HCT116 (cell line): ENCODE results near the gene PRSS21. TPM values are rescaled to one million over a fixed set of nuclear protein-coding genes. Genes with fewer than 3 reads are reported as not detected.

Experiments used
- ATAC-seq: fragments of 200-7000 bp; cut with Tn5 transposase; 2 replicates; pipeline ENCODE4 v1.9.1; 2020; ENCODE audit warnings: mild to moderate bottlenecking, moderate library complexity
- BruUV-seq: library from RNA; stranded (reverse); fragments of 400-500 nt; replicated peaks from 2 replicates; lab custom pipeline; 2021; lab: Mats Ljungman, UMichigan
- CTCF ChIA-PET: fragments of 300-600 bp; sonication (Branson Sonifier 250); formaldehyde crosslinking; loops from one replicate; lab custom pipeline; 2021; ENCODE audit warnings: antibody characterized with exemption; lab: Charles Lee
- POLR2A ChIA-PET: fragments of 300-600, 350-600 bp; sonication (Branson Sonifier 250); formaldehyde crosslinking; loops from one replicate; lab custom pipeline; 2021; ENCODE audit warnings: antibody characterized with exemption; lab: Charles Lee
- RAD21 ChIA-PET, 2 experiments: fragments of 300-600 bp; sonication (Branson Sonifier 250); formaldehyde crosslinking; loops; one replicate each; lab custom pipeline; 2023; ENCODE audit warnings: low total read pairs in 2 of 2; ENCODE audit not compliant: uncharacterized antibody in 2 of 2, unreplicated experiment in 2 of 2, low non-redundant PET in 1 of 2; lab: Charles Lee
- DNase-seq: peaks from one replicate; pipeline ENCODE4 v3.0.0-alpha.2; 2010; ENCODE audit warnings: low read depth, low spot score
- H2AFZ ChIP-seq: fragments of 200-600 bp; shearing (Covaris generic), sonication (generic); 2 replicates; pipeline ENCODE4 v1.6.1; 2017; ENCODE audit warnings: low read depth, mixed run types, mixed read lengths, antibody characterized with exemption, low read length; ENCODE audit not compliant: poor library complexity, severe bottlenecking
- H3K27ac ChIP-seq: 2 replicates; pipeline ENCODE4 v1.5.1; 2012; ENCODE audit warnings: low read depth, low read length
- H3K27me3 ChIP-seq: fragments of 200-600 bp; sonication (generic); 2 replicates; pipeline ENCODE4 v1.6.1; 2016; ENCODE audit warnings: mixed run types, low read length, mixed read lengths; ENCODE audit not compliant: insufficient read depth
- H3K36me3 ChIP-seq, 2 experiments: fragments of 200-500 bp in 1 of 2; fragments of 200-600 bp in 1 of 2; sonication (Bioruptor generic) in 1 of 2; sonication (generic) in 1 of 2; 2 replicates each; pipeline versions ENCODE4 v1.5.1 to v1.6.1; 2014 to 2016; ENCODE audit warnings: low read length in 2 of 2, inconsistent platforms in 1 of 2, mixed read lengths in 1 of 2, mixed run types in 1 of 2; ENCODE audit not compliant: insufficient read depth in 2 of 2, control insufficient read depth in 1 of 2
- H3K4me1 ChIP-seq, 2 experiments: fragments of 200-600 bp in 1 of 2; sonication (generic) in 1 of 2; 2 replicates each; pipeline versions ENCODE4 v1.5.1 to v1.6.1; 2012 to 2017; ENCODE audit warnings: low read length in 2 of 2, inconsistent platforms in 1 of 2, mild to moderate bottlenecking in 1 of 2, mixed read lengths in 1 of 2, mixed run types in 1 of 2, moderate library complexity in 1 of 2; ENCODE audit not compliant: insufficient read depth in 2 of 2, control insufficient read depth in 1 of 2
- H3K4me2 ChIP-seq: fragments of 200-600 bp; sonication (generic); 2 replicates; pipeline ENCODE4 v1.6.1; 2017; ENCODE audit warnings: mixed run types, low read length, mixed read lengths
- H3K4me3 ChIP-seq, 2 experiments: fragments of 200-600 bp in 1 of 2; sonication (generic) in 1 of 2; replicated peaks in 1 of 2; 2 replicates each; pipeline ENCODE4 v1.5.1; 2011 to 2016; ENCODE audit warnings: low read length in 2 of 2, control low read depth in 1 of 2, low read depth in 1 of 2, mild to moderate bottlenecking in 1 of 2, mixed read lengths in 1 of 2, mixed run types in 1 of 2
- H3K79me2 ChIP-seq: fragments of 200-600 bp; sonication (generic); 2 replicates; pipeline ENCODE4 v1.6.1; 2017; ENCODE audit warnings: mild to moderate bottlenecking, mixed run types, low read length, moderate library complexity, mixed read lengths; ENCODE audit not compliant: insufficient read depth
- H3K9ac ChIP-seq: fragments of 200-600 bp; sonication (generic); 2 replicates; pipeline ENCODE4 v1.6.1; 2016; ENCODE audit warnings: low read length, mixed read lengths
- H3K9me2 ChIP-seq: fragments of 200-600 bp; sonication (generic), shearing (Covaris generic); 2 replicates; pipeline ENCODE4 v1.6.1; 2017; ENCODE audit warnings: mixed run types, mild to moderate bottlenecking, moderate library complexity; ENCODE audit not compliant: insufficient read depth
- H3K9me3 ChIP-seq, 2 experiments: fragments of 200-500 bp in 1 of 2; fragments of 200-600 bp in 1 of 2; sonication (Bioruptor generic) in 1 of 2; sonication (generic) in 1 of 2; 2 replicates each; pipeline ENCODE4 v1.6.1; 2014 to 2017; ENCODE audit warnings: low read length in 2 of 2, mixed read lengths in 2 of 2, inconsistent platforms in 1 of 2, low read depth in 1 of 2, mild to moderate bottlenecking in 1 of 2, mixed run types in 1 of 2, moderate library complexity in 1 of 2; ENCODE audit not compliant: control insufficient read depth in 1 of 2, insufficient read depth in 1 of 2
- H4K20me1 ChIP-seq: fragments of 200-600 bp; sonication (generic), shearing (Covaris generic); 2 replicates; pipeline ENCODE4 v1.6.1; 2017; ENCODE audit warnings: mixed run types, mild to moderate bottlenecking, moderate library complexity; ENCODE audit not compliant: insufficient read depth
- CBX3 ChIP-seq: IDR thresholded peaks from 2 replicates; pipeline ENCODE4 v1.6.1; 2012; ENCODE audit warnings: low read depth
- CEBPB ChIP-seq: IDR thresholded peaks from 2 replicates; pipeline ENCODE4 v1.6.1; 2012; ENCODE audit warnings: low read depth
- FOSL1 ChIP-seq: IDR thresholded peaks from 2 replicates; pipeline ENCODE4 v1.6.1; 2012; ENCODE audit warnings: low read depth
- POLR2A ChIP-seq: IDR thresholded peaks from 2 replicates; pipeline ENCODE4 v1.7.0; 2011; ENCODE audit warnings: borderline replicate concordance; ENCODE audit not compliant: insufficient read depth, insufficient read length; ENCODE audit errors: extremely low read depth
- YY1 ChIP-seq: IDR thresholded peaks from 2 replicates; pipeline ENCODE4 v1.6.1; 2011; ENCODE audit warnings: low read length, low read depth, moderate library complexity, mild to moderate bottlenecking; ENCODE audit not compliant: insufficient replicate concordance; ENCODE audit errors: extremely low read depth
- ZFX ChIP-seq: fragments of 450-650 bp; IDR thresholded peaks from 2 replicates; pipeline ENCODE4 v1.6.1; 2017
- intact Hi-C: fragments of 100-400 bp; cut with micrococcal nuclease; formaldehyde crosslinking; loops from 2 replicates; pipeline ENCODE4 v1.10.0; 2022
- total RNA-seq: library from RNA; stranded (reverse); gene quantifications from one replicate; pipeline ENCODE4 v1.2.1, GENCODE V29; 2021; ENCODE audit not compliant: unreplicated experiment
- TF ChIP-seq, protein P1 (sequence below), 3 experiments: fragments of 200-600 bp in 1 of 3; sonication (generic) in 1 of 3; IDR thresholded peaks in 2 of 3; conservative IDR thresholded peaks in 1 of 3; 2 replicates each; pipeline ENCODE4 v1.5.1; 2012 to 2017; ENCODE audit warnings: low read depth in 2 of 3, low read length in 2 of 3, antibody characterized with exemption in 1 of 3, borderline replicate concordance in 1 of 3, control low read depth in 1 of 3, mild to moderate bottlenecking in 1 of 3, mixed read lengths in 1 of 3, mixed run types in 1 of 3, moderate library complexity in 1 of 3; ENCODE audit not compliant: insufficient read depth in 1 of 3

PRSS21 gene
- total RNA-seq, 1 experiment from 2014 or later: 0.39 TPM

DNA sequence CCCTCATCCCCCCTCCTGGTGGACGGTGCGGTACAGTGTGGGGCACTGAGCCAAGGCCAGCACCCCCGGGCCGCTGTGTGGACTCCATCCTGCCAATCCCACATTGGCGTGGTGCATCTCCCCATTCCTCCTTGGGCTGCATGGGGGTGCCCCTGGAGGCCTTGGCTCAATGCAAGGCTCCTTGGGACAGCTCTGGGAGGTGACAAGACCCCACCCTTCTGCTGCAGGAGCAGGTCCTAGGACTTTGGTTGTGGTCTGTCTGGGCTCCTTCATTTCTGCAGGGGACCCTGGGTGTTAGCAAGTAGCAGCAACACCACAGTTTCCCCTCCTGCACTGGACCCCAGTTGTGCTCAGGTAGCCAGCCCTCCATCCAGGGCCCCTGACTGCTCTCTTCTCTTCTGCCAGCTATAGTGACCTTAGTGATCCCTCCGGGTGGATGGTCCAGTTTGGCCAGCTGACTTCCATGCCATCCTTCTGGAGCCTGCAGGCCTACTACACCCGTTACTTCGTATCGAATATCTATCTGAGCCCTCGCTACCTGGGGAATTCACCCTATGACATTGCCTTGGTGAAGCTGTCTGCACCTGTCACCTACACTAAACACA is 1.3 kb downstream of the PRSS21 start:
- no TSS peak for BruUV-seq
- intact Hi-C loops: no loop called here
- Histone ChIP-seq H3K4me3 (no peak overlapping the region), H3K27ac (no peak overlapping the region), H3K27me3 (no peaks in the 10 kb centered on the region), H3K79me2 (no peaks in the 10 kb centered on the region), H2AFZ (no peak overlapping the region), H3K4me2 (no peak overlapping the region), H3K4me1 (no peaks in the 10 kb centered on the region), H3K9me2 (no peaks in the 10 kb centered on the region), H3K9ac (no peak overlapping the region), H3K9me3 (no peaks in the 10 kb centered on the region), H4K20me1 (no peaks in the 10 kb centered on the region), H3K36me3 (no peaks in the 10 kb centered on the region)
- TF ChIP-seq, protein P1, sequence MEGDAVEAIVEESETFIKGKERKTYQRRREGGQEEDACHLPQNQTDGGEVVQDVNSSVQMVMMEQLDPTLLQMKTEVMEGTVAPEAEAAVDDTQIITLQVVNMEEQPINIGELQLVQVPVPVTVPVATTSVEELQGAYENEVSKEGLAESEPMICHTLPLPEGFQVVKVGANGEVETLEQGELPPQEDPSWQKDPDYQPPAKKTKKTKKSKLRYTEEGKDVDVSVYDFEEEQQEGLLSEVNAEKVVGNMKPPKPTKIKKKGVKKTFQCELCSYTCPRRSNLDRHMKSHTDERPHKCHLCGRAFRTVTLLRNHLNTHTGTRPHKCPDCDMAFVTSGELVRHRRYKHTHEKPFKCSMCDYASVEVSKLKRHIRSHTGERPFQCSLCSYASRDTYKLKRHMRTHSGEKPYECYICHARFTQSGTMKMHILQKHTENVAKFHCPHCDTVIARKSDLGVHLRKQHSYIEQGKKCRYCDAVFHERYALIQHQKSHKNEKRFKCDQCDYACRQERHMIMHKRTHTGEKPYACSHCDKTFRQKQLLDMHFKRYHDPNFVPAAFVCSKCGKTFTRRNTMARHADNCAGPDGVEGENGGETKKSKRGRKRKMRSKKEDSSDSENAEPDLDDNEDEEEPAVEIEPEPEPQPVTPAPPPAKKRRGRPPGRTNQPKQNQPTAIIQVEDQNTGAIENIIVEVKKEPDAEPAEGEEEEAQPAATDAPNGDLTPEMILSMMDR (IDR thresholded peaks at IDR 0.05 in 2 of 3, conservative IDR thresholded peaks at IDR 0.05 in 1 of 3; ENCODE audit: borderline replicate concordance in 1 of 3, insufficient read depth in 1 of 3, low read depth in 2 of 3, low read length in 2 of 3): no peak
- no peak for TF ChIP-seq ZFX
- TF ChIP-seq POLR2A: no peak
- TF ChIP-seq FOSL1: no peak
- no peak for TF ChIP-seq CEBPB
- no peak for TF ChIP-seq YY1
- TF ChIP-seq CBX3: no peak
- DNase-seq: no peak
- CTCF ChIA-PET: no interaction called here
- POLR2A ChIA-PET: no interaction called here
- RAD21 ChIA-PET: no interaction called here
- no peak for ATAC-seq
